ENCODE results near the gene GSTA1. TPM values are rescaled to one million over a fixed set of nuclear protein-coding genes. Genes with fewer than 3 reads are reported as not detected.
"Not testable (repeated sequence)": the region's sequence is repeated elsewhere in the genome, so short reads cannot be mapped to it uniquely, and the experiment has no call there.

GSTA1 gene
- 1 to 10 TPM in 1 of 4 donors, not detected in 3; 1.9 TPM for total RNA-seq

GRCh38 chr6:52803668-52804255 is at the start of gene GSTA1:
Gene GSTA1 (minus strand): TSS chr6:52803816. CDS start chr6:52799267, 4,549 bp downstream.
- WGBS, 2 donors, result 47 to 57% methylated on average over 5 of the region's 5 CpGs
- intact Hi-C loops (cut with DNase I); H3K4me1 ChIP-seq; DNase-seq; H3K27me3 ChIP-seq; H3K4me3 ChIP-seq (replicated peaks in 1 of 3); H3K27ac ChIP-seq; H3K36me3 ChIP-seq; H3K9me3 ChIP-seq: not testable (repeated sequence)

DNA sequence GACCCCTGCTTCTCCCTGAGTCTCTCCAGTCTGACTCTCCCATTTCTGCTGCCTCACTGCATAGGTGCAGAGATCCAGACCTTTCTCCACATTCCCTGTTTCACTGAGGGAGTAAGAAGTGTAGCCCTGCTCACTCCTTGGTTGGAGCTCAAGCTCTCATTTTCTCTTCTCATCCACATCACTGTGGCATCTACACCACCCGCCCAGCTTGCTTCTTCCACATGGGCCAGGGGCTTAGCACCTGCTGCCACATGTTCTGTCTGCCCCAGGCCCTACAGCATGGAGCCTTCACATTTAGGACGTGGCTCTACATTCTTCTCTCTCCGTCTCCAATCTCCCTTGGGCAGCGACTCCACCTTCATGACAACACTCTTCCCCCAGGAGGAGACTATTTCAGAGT is 45.5 kb upstream of the GSTA1 start:
- H3K9me3 ChIP-seq, result no peaks in the 10 kb centered on the region
- intact Hi-C loops (cut with DNase I), result no loop called here
- no peak for TF ChIP-seq POLR2A (IDR thresholded peaks at IDR 0.05)
- TF ChIP-seq, protein P1, sequence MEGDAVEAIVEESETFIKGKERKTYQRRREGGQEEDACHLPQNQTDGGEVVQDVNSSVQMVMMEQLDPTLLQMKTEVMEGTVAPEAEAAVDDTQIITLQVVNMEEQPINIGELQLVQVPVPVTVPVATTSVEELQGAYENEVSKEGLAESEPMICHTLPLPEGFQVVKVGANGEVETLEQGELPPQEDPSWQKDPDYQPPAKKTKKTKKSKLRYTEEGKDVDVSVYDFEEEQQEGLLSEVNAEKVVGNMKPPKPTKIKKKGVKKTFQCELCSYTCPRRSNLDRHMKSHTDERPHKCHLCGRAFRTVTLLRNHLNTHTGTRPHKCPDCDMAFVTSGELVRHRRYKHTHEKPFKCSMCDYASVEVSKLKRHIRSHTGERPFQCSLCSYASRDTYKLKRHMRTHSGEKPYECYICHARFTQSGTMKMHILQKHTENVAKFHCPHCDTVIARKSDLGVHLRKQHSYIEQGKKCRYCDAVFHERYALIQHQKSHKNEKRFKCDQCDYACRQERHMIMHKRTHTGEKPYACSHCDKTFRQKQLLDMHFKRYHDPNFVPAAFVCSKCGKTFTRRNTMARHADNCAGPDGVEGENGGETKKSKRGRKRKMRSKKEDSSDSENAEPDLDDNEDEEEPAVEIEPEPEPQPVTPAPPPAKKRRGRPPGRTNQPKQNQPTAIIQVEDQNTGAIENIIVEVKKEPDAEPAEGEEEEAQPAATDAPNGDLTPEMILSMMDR (IDR thresholded peaks at IDR 0.05), result no peak
- H3K27ac ChIP-seq, result no peak overlapping the region
- DNase-seq, result no peak
- no peaks in the 10 kb centered on the region for H3K4me1 ChIP-seq
- WGBS, 2 donors, result 88 to 90% methylated on average over 4 of the region's 4 CpGs
- H3K4me3 ChIP-seq (replicated peaks in 1 of 3), result no peak overlapping the region
- no peaks in the 10 kb centered on the region for H3K27me3 ChIP-seq
- no peaks in the 10 kb centered on the region for H3K36me3 ChIP-seq

DNA sequence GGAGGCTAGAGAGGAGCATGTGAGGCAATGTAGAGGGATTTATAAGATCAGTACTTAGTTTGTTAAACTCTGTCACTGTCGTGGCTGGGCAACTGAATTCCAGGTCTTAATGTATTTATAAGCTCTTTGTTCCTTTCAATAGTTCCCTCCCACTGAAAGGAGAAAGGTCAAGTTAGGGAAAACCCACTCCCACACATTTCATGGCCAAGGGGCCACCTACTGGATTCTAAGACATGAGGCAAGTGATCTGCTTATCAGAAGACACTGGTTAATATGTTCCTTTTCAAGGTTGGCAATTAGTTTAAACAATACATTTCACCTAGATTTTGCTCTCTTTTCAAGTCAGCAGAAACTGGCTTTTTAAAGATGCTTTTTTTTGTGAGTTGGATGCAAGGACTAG is 42.4 kb upstream of the GSTA1 start:
- DNase-seq, result no peak

GRCh38 chr6:52843605-52844004 is 40.0 kb upstream of the GSTA1 start:
- intact Hi-C loops (cut with DNase I), result no loop called here
- Histone ChIP-seq H3K4me1 (no peaks in the 10 kb centered on the region), H3K36me3 (no peaks in the 10 kb centered on the region), H3K27me3 (no peaks in the 10 kb centered on the region), H3K9me3 (no peaks in the 10 kb centered on the region), H3K27ac (no peak overlapping the region), H3K4me3 (replicated peaks in 1 of 3) (no peak overlapping the region)
- WGBS, 2 donors, result 93 to 98% methylated on average over 4 of the region's 4 CpGs
- TF ChIP-seq, protein P1 (IDR thresholded peaks at IDR 0.05), result no peak
- no peak for TF ChIP-seq POLR2A (IDR thresholded peaks at IDR 0.05)
- no peak for DNase-seq

More for the DNA sequence above, 42.4 kb upstream of the GSTA1 start:
- no peak overlapping the region for H3K4me3 ChIP-seq (replicated peaks in 1 of 3)
- H3K9me3 ChIP-seq, result no peaks in the 10 kb centered on the region
- 65 to 67% methylated on average over 1 of the region's 1 CpG for WGBS, 2 donors
- intact Hi-C loops (cut with DNase I), result no loop called here
- no peaks in the 10 kb centered on the region for H3K27me3 ChIP-seq
- H3K36me3 ChIP-seq, result no peaks in the 10 kb centered on the region
- H3K27ac ChIP-seq, result no peak overlapping the region
- TF ChIP-seq POLR2A (IDR thresholded peaks at IDR 0.05), result no peak
- TF ChIP-seq, protein P1 (IDR thresholded peaks at IDR 0.05), result no peak
- no peaks in the 10 kb centered on the region for H3K4me1 ChIP-seq

DNA sequence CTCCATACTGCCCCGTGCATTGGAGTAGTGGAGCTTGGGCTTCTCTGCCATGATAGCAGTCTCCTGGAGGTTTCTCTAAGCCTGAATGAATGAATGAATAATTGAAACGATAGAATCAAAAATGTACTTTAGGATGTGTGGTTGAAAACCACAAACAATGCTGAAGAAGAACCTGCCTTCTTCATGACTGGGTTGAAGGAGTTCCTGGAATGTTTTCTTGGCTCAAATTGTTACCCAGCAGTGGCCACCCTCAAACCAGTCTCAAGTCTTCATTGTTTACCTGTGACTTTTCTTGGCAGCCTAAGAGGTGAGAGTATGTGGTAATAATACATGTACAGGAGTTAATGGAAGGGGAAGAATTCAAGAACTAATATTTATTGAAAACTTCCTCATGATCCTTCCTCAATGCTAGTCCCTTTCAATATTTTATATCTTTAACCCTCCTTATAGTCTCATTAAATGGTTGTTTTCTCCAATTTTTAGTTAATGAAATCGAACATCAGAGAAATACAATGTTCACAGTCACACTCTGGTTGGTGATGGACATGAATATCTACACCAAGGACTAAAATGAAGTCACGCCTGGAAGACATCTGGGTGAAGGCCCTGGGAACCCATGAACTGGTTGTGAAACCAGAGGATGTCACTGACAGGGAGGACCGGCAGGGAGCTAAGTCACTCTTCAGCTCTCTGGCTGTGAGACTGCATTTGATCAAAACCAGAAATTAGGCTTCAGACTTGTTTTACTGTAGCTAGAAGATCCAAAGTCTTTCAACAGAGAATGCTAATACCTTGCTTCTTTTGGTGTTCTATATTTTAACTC is 37.4 kb upstream of the GSTA1 start, which contains the start of gene GSTA5:
GSTA5 (minus strand) TSS at position 51 of the 823 bp plus-strand sequence.
- Histone ChIP-seq H3K9me3 (no peaks in the 10 kb centered on the region), H3K4me1 (no peaks in the 10 kb centered on the region), H3K4me3 (replicated peaks in 1 of 3) (no peak within 1 kb of the TSS), H3K36me3 (no peaks in the 10 kb centered on the region), H3K27ac (peak within 1 kb of the TSS in 1 of 3 donors; percentile 22), H3K27me3 (no peaks in the 10 kb centered on the region)
- intact Hi-C loops (cut with DNase I), result no loop called here
- 68 to 73% methylated on average over 5 of the region's 5 CpGs for WGBS, 2 donors
- no peak for TF ChIP-seq POLR2A (IDR thresholded peaks at IDR 0.05)
- TF ChIP-seq, protein P1 (IDR thresholded peaks at IDR 0.05), result no peak
- DNase-seq, result peak; percentile 24 to 38
